HepG2 (cell line): ENCODE results near the gene ACP2. TPM values are rescaled to one million over a fixed set of nuclear protein-coding genes. Genes with fewer than 3 reads are reported as not detected.
A peak's percentile ranks its signal among the peaks of the same experiment; 100 is the strongest.

ENCODE experiments used
- CHD2 ChIP-seq: IDR thresholded peaks from 2 replicates; pipeline ENCODE4 v1.6.1; 2011; ENCODE audit warnings: low read depth, low read length, improper control_type of control experiment
- MXD1 ChIP-seq: sonication (generic); formaldehyde crosslinking; IDR thresholded peaks from 2 replicates; pipeline ENCODE4 v1.4.0; 2020; ENCODE audit warnings: mild to moderate bottlenecking, missing genetic modification reagents
- PLRG1 ChIP-seq: fragments of 450-650 bp; conservative IDR thresholded peaks from 2 replicates; pipeline ENCODE4 v1.6.1; 2016
- TCF7L2 ChIP-seq: IDR thresholded peaks from 2 replicates; pipeline ENCODE4 v1.6.1; 2011; ENCODE audit warnings: mild to moderate bottlenecking, low read depth, low read length, moderate library complexity
- TOPORS ChIP-seq: sonication (generic); formaldehyde crosslinking; IDR thresholded peaks from 2 replicates; pipeline ENCODE4 v1.8.0; 2023; ENCODE audit warnings: mild to moderate bottlenecking, missing genetic modification reagents
- XBP1 ChIP-seq: sonication (generic); formaldehyde crosslinking; IDR thresholded peaks from 2 replicates; pipeline ENCODE4 v1.5.0; 2020; ENCODE audit warnings: missing genetic modification reagents
- ZHX2 ChIP-seq, 2 experiments: sonication (generic) in 1 of 2; formaldehyde crosslinking in 1 of 2; IDR thresholded peaks; 2 replicates each; pipeline versions ENCODE4 v1.6.1 to v1.9.0; 2014 to 2022; ENCODE audit warnings: antibody characterized with exemption in 1 of 2, borderline replicate concordance in 1 of 2, inconsistent platforms in 1 of 2, low read depth in 1 of 2, missing genetic modification reagents in 1 of 2
- ZMYM4 ChIP-seq: sonication (generic); formaldehyde crosslinking; IDR thresholded peaks from 2 replicates; pipeline ENCODE4 v1.8.1; 2023; ENCODE audit warnings: mild to moderate bottlenecking, missing genetic modification reagents
- ZNF205 ChIP-seq: IDR thresholded peaks from 2 replicates; pipeline ENCODE4 v1.6.1; 2018; ENCODE audit warnings: missing biosample characterization, missing genetic modification reagents
- ZNF24 ChIP-seq: fragments of 450-650 bp; IDR thresholded peaks from 2 replicates; pipeline ENCODE4 v1.6.1; 2017; ENCODE audit warnings: antibody characterized with exemption, mild to moderate bottlenecking
- ZNF280B ChIP-seq: sonication (generic); formaldehyde crosslinking; IDR thresholded peaks from 2 replicates; pipeline ENCODE4 v1.5.0; 2020; ENCODE audit warnings: missing genetic modification reagents, mild to moderate bottlenecking, borderline replicate concordance
- ZSCAN9 ChIP-seq: IDR thresholded peaks from 2 replicates; pipeline ENCODE4 v1.6.1; 2016; ENCODE audit warnings: borderline replicate concordance
- polyA plus RNA-seq, 8 experiments: library from polyadenylated mRNA; depleted of rRNA in 3 of 8; stranded (reverse) in 7 of 8; unstranded in 1 of 8; fragments of >200 nt; fragmentation: Illumina TruSeq in 4 of 8; extraction: Trizol in 4 of 8; gene quantifications; 2 replicates each; pipeline versions ENCODE4 v1.2.1 to v1.2.3, GENCODE V29; 2011 to 2016; ENCODE audit warnings: low read depth in 4 of 8, missing spikeins in 1 of 8, mixed read lengths in 1 of 8; ENCODE audit not compliant: insufficient read depth in 1 of 8
- total RNA-seq, 5 experiments: library from RNA; depleted of rRNA; stranded (reverse); fragments of >200 nt; fragmentation: Illumina TruSeq; extraction: Trizol; gene quantifications; 2 replicates each; pipeline ENCODE4 v1.2.3, GENCODE V29; 2016; ENCODE audit warnings: low read depth in 1 of 5
- TF ChIP-seq, protein P1 (sequence below): sonication (generic); formaldehyde crosslinking; conservative IDR thresholded peaks from 2 replicates; pipeline ENCODE4 v1.4.0; 2020; ENCODE audit warnings: missing genetic modification reagents
- TF ChIP-seq, protein P2 (sequence below): IDR thresholded peaks from 2 replicates; pipeline ENCODE4 v1.6.1; 2016; ENCODE audit warnings: missing biosample characterization, missing genetic modification reagents, low read depth
- TF ChIP-seq, protein P3 (sequence below): sonication (generic); formaldehyde crosslinking; IDR thresholded peaks from 2 replicates; pipeline ENCODE4 v1.4.0; 2020; ENCODE audit warnings: missing genetic modification reagents; ENCODE audit errors: not compliant biosample characterization

Gene ACP2
- total and polyA plus RNA-seq, 2 of the 13 experiments (the other 11 are each of a cell fraction or from before 2014, with no cell fraction given): 17.7 to 20.2 TPM

DNA sequence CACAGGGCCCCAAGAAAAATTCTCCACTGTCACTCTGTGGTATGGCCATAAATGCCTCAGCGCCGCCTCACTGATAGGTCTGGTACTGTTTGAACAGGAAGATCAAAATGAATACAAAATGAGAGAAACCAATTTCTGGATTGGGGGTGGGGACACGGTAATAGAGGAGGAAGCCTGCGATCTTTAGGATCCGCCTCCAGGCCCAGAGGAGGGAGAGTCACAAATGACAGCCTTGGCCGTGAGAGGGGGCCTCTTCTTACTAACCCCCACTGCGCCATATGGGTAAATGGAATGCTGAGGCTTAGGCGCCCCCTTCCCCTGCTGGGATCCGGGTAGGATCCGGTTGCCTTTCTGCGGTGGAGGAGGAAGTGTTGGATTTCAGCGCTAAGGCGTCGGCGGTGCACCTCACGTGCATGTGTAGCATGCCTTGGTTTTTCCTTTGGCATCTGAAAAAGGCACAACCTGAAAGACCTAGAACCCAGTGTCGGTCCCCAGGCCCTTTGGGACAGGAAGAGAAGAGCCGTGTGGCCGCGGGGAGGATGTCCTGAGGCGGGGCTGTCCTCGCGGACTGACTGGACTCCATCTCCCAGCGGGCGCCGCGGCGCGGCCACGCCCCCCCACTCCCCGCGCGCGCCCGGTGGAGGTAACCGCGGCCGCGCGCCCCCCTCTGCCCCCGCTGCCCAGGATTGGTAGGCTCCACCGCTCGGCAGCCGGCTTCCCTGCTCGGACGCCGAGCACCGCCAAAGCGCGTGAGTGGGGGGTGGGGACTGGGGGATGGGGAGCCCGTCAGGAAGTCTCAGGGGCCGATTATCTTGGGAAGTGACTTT is 20.6 kb upstream of the ACP2 start (continued):
- TF ChIP-seq ZNF280B (CRISPR knock-in tag): peak; percentile 83; the same call in 1 of the 2 replicates
- TF ChIP-seq TOPORS: no peak; the same call in 1 of the 2 replicates
- TF ChIP-seq CHD2: peak; percentile 44; the same call in 1 of the 2 replicates
- TF ChIP-seq, protein P1, sequence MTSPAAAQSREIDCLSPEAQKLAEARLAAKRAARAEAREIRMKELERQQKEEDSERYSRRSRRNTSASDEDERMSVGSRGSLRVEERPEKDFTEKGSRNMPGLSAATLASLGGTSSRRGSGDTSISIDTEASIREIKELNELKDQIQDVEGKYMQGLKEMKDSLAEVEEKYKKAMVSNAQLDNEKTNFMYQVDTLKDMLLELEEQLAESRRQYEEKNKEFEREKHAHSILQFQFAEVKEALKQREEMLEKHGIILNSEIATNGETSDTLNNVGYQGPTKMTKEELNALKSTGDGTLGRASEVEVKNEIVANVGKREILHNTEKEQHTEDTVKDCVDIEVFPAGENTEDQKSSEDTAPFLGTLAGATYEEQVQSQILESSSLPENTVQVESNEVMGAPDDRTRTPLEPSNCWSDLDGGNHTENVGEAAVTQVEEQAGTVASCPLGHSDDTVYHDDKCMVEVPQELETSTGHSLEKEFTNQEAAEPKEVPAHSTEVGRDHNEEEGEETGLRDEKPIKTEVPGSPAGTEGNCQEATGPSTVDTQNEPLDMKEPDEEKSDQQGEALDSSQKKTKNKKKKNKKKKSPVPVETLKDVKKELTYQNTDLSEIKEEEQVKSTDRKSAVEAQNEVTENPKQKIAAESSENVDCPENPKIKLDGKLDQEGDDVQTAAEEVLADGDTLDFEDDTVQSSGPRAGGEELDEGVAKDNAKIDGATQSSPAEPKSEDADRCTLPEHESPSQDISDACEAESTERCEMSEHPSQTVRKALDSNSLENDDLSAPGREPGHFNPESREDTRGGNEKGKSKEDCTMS (CRISPR knock-in tag): no peak
- no peak for TF ChIP-seq MXD1 (CRISPR knock-in tag)
- peak; percentile 54; the same call in 1 of the 2 replicates for TF ChIP-seq ZMYM4 (CRISPR knock-in tag)
- no peak for TF ChIP-seq PLRG1
- no peak for TF ChIP-seq ZNF24
- no peak for TF ChIP-seq ZHX2 (IDR thresholded peaks at IDR 0.05; ENCODE audit: low read depth)
- TF ChIP-seq ZHX2 (CRISPR knock-in tag; IDR thresholded peaks at IDR 0.05; ENCODE audit: borderline replicate concordance): no peak
- no peak for TF ChIP-seq ZNF205 (CRISPR knock-in tag)
- TF ChIP-seq XBP1 (CRISPR knock-in tag): no peak
- TF ChIP-seq, protein P2, sequence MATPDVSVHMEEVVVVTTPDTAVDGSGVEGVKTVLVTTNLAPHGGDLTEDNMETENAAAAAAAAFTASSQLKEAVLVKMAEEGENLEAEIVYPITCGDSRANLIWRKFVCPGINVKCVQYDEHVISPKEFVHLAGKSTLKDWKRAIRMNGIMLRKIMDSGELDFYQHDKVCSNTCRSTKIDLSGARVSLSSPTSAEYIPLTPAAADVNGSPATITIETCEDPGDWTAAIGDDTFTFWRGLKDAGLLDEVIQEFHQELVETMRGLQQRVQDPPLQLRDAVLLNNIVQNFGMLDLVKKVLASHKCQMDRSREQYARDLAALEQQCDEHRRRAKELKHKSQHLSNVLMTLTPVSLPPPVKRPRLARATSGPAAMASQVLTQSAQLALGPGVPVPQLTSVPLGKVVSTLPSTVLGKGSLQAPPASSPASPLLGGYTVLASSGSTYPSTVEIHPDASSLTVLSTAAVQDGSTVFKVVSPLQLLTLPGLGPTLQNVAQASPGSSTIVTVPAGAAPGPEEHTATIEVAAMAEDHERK (CRISPR knock-in tag): no peak
- no peak for TF ChIP-seq TCF7L2
- TF ChIP-seq, protein P3, sequence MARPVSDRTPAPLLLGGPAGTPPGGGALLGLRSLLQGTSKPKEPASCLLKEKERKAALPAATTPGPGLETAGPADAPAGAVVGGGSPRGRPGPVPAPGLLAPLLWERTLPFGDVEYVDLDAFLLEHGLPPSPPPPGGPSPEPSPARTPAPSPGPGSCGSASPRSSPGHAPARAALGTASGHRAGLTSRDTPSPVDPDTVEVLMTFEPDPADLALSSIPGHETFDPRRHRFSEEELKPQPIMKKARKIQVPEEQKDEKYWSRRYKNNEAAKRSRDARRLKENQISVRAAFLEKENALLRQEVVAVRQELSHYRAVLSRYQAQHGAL (CRISPR knock-in tag): no peak
- TF ChIP-seq ZSCAN9 (CRISPR knock-in tag): no peak
